Right cardiac atrium (tissue), 5 donors: ENCODE results near the gene SEC61G. TPM values are rescaled to one million over a fixed set of nuclear protein-coding genes. Genes with fewer than 3 reads are reported as not detected.

Experiments
- ATAC-seq, 2 donors: fragments of 200-7000 bp; cut with Tn5 transposase; one replicate each; pipeline versions ENCODE4 v1.8.0 to v1.9.1; 2020; ENCODE audit warnings: moderate library complexity in 2 of 2, mild to moderate bottlenecking in 1 of 2
- DNase-seq, 3 donors: peaks; one replicate each; pipeline ENCODE4 v3.0.0-alpha.2; 2020
- H3K27ac ChIP-seq: one replicate; pipeline ENCODE4 v1.5.1; 2013; ENCODE audit warnings: mild to moderate bottlenecking, low read length, control low read depth, moderate library complexity
- H3K27me3 ChIP-seq: one replicate; pipeline ENCODE4 v1.6.1; 2013; ENCODE audit not compliant: control insufficient read depth, insufficient read depth
- H3K4me1 ChIP-seq: one replicate; pipeline ENCODE4 v1.6.1; 2013; ENCODE audit warnings: low read length; ENCODE audit not compliant: control insufficient read depth, insufficient read depth
- H3K4me3 ChIP-seq: one replicate; pipeline ENCODE4 v1.5.1; 2013; ENCODE audit warnings: low read length, control low read depth
- H3K9me3 ChIP-seq: one replicate; pipeline ENCODE4 v1.6.1; 2013; ENCODE audit warnings: low read length; ENCODE audit not compliant: control insufficient read depth
- WGBS: extraction: QIAGEN DNeasy Blood & Tissue Kit; methylation state at CpG from one replicate; pipeline ENCODE4 v1.1.7; 2013; 5-methylcytosine and 5-hydroxymethylcytosine counted together
- intact Hi-C, 4 donors: fragments of 100-400 bp; cut with DNase I; formaldehyde crosslinking; loops; one replicate each; pipeline versions ENCODE4 v1.11.0 to v1.14.0; 2022 to 2023
- polyA plus RNA-seq: library from polyadenylated mRNA; stranded (reverse); fragments of 200-250 nt; gene quantifications from one replicate; pipeline ENCODE4 v1.2.3, GENCODE V29; 2013
- total RNA-seq, 4 donors: library from RNA; stranded (reverse); fragmentation: NEBNext Ultra II Directional; extraction: Animal tissue kit (Norgen Biotek cat#: 25700); gene quantifications; one replicate each; pipeline ENCODE4 v1.2.1, GENCODE V29; 2021
- donor health status: healthy with polysubstance abuse.
- donor health status: DM: no; HTN: yes; CAD: no.
- donor health status: DM: no; HTN: no; CAD: no.
- donor health status: DM: no; HTN: yes; CAD: no; lungs with severe emphysema.
- donor health status: DM: yes; HTN: yes; CAD: no.

The SEC61G gene
- total and polyA plus RNA-seq, 5 donors, result 72.3 to 329 (median 90.7) TPM

- intact Hi-C loops, result no loop called here
- no peak for DNase-seq
- no peak for ATAC-seq
- Histone ChIP-seq H3K27me3 (no peaks in the 10 kb centered on the region), H3K4me1 (no peaks in the 10 kb centered on the region), H3K4me3 (no peak overlapping the region), H3K9me3 (no peaks in the 10 kb centered on the region), H3K27ac (no peak overlapping the region)
- 82% methylated on average over 4 of the region's 4 CpGs for WGBS
Observed at GRCh38 chr7:54719974-54720373, 39.0 kb downstream of the SEC61G start.

DNA sequence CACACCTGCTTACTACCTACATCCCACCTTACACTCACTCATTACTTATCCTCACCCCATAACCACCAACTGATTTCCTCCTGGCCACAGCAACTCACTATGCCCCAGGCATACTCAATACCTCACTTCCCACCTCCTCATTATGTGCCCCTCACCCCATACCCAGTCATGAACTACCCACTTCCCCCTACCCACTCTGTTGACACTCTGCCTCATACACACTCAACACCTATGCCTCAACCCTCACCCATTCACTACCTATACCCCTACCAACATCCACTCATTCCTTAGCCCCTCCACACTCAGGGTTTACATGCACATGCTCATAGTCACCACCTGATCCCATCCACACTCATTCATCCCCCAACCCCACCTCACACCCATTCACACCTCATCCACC is 39.6 kb downstream of the SEC61G start:
- ATAC-seq (no peak), DNase-seq (no peak)
- no peaks in the 10 kb centered on the region for H3K27me3 ChIP-seq
- intact Hi-C loops, result no loop called here
- no peak overlapping the region for H3K27ac ChIP-seq
- H3K4me3 ChIP-seq, result no peak overlapping the region
- H3K9me3 ChIP-seq, result no peaks in the 10 kb centered on the region
- H3K4me1 ChIP-seq, result no peaks in the 10 kb centered on the region

DNA sequence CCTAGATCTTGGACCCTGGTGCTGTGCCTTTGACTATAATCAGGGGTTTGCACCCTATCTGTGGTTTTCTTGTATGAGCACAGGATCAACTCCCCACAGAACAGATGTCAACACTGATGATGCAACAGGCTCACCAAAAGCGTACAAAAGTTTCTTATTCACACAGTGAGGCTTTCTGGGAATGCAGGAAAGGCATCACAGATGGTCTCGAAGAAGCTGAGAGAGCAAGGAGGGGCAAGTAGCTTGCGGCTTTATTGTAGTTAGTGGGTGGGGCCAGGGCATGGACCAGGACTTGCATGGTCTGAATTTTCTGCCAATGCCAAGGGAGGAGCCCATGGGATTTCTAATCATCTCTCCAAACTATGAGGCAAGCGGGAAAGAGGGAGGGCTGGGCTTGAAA is 46.2 kb downstream of the SEC61G start:
- H3K4me3 ChIP-seq, result no peak overlapping the region
- no peak for ATAC-seq
- H3K4me1 ChIP-seq, result no peaks in the 10 kb centered on the region
- no peaks in the 10 kb centered on the region for H3K27me3 ChIP-seq
- no peak for DNase-seq
- 78% methylated on average over 4 of the region's 4 CpGs for WGBS
- no peak overlapping the region for H3K27ac ChIP-seq
- intact Hi-C loops, result no loop called here
- H3K9me3 ChIP-seq, result no peaks in the 10 kb centered on the region

GRCh38 chr7:54711900-54712595 is 47.0 kb downstream of the SEC61G start:
- Histone ChIP-seq H3K27me3 (no peaks in the 10 kb centered on the region), H3K4me3 (no peak overlapping the region), H3K27ac (no peak overlapping the region), H3K4me1 (no peaks in the 10 kb centered on the region), H3K9me3 (no peaks in the 10 kb centered on the region)
- intact Hi-C loops, result no loop called here
- 85% methylated on average over 2 of the region's 2 CpGs for WGBS
- ATAC-seq, result no peak
- DNase-seq, result no peak

- no peak for DNase-seq
- Histone ChIP-seq H3K27me3 (no peaks in the 10 kb centered on the region), H3K4me1 (no peaks in the 10 kb centered on the region), H3K27ac (no peak overlapping the region), H3K4me3 (no peak overlapping the region), H3K9me3 (no peaks in the 10 kb centered on the region)
- no peak for ATAC-seq
- intact Hi-C loops, result no loop called here
- WGBS, result 60% methylated on average over 1 of the region's 1 CpG
Observed at GRCh38 chr7:54709283-54709682, 49.7 kb downstream of the SEC61G start.

DNA sequence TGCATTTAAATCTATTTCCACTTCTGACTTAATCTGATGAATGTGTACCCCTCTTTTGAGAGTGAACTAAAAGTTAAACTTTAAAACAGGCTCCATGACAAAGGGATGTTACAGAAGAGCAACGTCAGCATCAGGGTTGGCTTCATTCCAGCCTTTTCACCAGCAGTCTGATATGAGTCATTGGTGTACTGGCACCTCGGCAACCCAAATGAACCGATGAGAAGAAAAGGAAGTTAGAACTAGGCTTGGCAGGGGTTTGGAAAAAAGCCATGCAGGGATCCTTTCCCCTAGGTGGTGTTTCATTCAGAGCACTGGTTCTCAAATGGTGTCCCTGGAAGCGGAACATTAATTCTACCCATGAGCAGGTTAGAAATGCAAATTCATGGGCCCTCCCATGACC is 53.6 kb downstream of the SEC61G start:
- Histone ChIP-seq H3K27me3 (no peaks in the 10 kb centered on the region), H3K4me3 (no peak overlapping the region), H3K9me3 (no peaks in the 10 kb centered on the region), H3K27ac (no peak overlapping the region), H3K4me1 (no peaks in the 10 kb centered on the region)
- intact Hi-C loops, result no loop called here
- ATAC-seq (no peak), DNase-seq (no peak)
- 36% methylated on average over 4 of the region's 4 CpGs for WGBS

DNA sequence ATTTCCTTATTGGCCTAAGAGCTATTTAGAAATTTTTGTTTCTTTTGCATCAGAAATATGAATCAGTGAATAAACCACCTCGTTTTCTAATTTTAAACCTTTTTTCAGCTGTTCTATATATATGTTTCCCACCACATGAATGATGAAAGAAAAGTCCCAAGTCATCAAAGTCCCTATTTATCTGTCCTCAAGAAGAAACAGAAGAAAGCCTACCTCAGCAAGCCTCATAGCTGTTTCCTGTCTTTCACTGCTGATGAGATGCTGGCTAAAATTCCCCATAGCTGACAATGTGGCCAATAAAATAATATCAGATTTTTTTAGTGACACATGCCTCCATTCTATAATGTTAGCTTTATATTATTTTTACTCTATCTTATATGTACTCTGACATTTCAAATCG is 54.2 kb downstream of the SEC61G start:
- 41% methylated on average over 2 of the region's 2 CpGs for WGBS
- Histone ChIP-seq H3K27me3 (no peaks in the 10 kb centered on the region), H3K4me3 (no peak overlapping the region), H3K4me1 (no peaks in the 10 kb centered on the region), H3K27ac (no peak overlapping the region), H3K9me3 (no peaks in the 10 kb centered on the region)
- DNase-seq (no peak), ATAC-seq (no peak)
- intact Hi-C loops, result no loop called here

Other genes with a start within 250 kb of the SEC61G start
- gene VSTM2A, start 216.8 kb downstream of the SEC61G start, total RNA-seq, result not detected
- gene VSTM2A, start 216.8 kb downstream of the SEC61G start, polyA plus RNA-seq, result not detected